NCI-H774 (cell line): Measurements from ENCODE around the gene CAMTA1.

Source experiments
- DNase-seq: peaks from one replicate; lab custom pipeline; 2025; lab: John Stamatoyannopoulos, UW

The CAMTA1 gene

GRCh38 chr1:7455796-7456721 is 670.8 kb downstream of the CAMTA1 start:
- DNase-seq, result no peak

GRCh38 chr1:7456722-7457082 is 671.4 kb downstream of the CAMTA1 start:
- no peak for DNase-seq

DNA sequence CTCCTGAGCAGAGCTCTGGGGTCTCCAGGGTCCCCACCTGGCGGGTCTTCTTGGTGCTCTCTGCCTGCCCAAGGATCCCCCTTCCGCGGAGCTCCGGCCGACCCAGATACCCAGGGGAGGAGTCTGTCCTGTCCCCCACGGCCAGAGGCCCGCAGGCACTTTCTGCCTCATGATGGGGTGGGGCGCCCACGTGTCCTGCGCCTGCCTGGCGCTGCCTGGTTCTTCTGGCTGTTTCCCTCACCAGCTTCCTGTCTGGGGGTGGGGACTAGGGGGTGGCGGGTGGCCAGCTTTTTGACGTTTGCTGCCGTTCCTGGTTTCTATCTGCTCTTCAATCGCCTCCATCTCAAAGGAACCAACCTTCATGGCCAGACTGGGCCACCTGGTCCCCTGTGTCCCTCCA is 672.6 kb downstream of the CAMTA1 start:
- no peak for DNase-seq

DNA sequence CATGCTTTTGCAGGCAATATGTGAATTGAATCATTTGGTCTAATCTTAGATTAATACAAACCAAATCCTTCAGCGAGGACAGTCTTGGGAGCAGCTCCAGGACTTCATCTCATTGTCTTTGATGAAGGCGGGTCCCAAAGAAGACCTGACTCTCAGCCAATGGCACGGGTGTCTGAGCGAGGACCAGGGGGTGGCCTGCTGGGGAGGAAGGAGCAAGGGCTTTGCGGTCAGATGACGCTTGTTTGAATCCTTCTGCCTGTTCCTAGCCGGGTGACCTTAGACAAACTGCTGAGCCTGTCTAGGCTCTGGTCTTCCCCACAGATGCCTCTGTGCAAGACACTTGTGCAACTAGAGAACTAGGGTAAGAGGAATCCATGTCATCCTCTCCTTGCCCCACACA is 673.7 kb downstream of the CAMTA1 start:
- no peak for DNase-seq

- no peak for DNase-seq
Measured at GRCh38 chr1:7459914-7460313, 674.7 kb downstream of the CAMTA1 start.

DNA sequence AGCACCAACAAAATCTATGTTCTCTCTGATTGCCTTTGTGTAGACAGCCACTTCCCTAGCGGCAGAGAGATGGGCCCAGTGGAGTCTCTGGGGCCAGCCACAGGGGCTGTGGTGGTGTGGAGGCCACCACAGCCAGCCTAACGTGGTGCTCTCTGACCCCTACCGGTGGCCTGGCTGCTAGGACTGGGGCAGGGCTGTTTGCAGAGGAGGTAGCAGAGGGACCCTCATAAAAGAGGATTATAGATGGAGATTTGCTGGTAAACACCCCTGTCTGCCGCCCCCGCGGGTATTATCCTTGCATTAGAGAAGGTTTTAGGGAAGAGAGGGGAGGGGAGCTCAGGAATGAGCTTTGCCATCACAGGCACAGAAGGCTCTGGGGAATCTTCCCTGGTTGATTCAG is 675.6 kb downstream of the CAMTA1 start:
- DNase-seq, result no peak

DNA sequence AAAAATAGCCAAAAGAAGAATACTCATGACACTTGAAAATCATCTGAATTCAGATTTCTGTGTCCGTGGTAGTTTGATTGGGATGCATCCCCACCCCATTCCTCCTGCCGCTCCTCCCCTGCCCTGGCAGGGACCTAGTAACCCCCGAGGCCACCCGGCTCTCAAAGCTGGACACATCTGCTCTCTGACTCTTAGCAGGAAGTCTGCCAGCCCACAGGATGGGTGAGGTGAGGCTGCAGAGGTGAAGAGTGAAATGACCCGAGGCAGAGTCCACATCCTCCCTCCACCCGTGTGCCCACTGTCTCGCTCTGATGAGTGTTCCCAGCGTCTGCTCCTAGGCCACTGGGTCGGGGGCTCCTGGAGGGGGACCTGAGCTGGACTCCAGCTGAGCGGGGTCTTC is 677.4 kb downstream of the CAMTA1 start:
- no peak for DNase-seq

- no peak for DNase-seq
Measured at GRCh38 chr1:7463526-7463925, 678.3 kb downstream of the CAMTA1 start.

GRCh38 chr1:7464736-7465135 is 679.5 kb downstream of the CAMTA1 start:
- no peak for DNase-seq

DNA sequence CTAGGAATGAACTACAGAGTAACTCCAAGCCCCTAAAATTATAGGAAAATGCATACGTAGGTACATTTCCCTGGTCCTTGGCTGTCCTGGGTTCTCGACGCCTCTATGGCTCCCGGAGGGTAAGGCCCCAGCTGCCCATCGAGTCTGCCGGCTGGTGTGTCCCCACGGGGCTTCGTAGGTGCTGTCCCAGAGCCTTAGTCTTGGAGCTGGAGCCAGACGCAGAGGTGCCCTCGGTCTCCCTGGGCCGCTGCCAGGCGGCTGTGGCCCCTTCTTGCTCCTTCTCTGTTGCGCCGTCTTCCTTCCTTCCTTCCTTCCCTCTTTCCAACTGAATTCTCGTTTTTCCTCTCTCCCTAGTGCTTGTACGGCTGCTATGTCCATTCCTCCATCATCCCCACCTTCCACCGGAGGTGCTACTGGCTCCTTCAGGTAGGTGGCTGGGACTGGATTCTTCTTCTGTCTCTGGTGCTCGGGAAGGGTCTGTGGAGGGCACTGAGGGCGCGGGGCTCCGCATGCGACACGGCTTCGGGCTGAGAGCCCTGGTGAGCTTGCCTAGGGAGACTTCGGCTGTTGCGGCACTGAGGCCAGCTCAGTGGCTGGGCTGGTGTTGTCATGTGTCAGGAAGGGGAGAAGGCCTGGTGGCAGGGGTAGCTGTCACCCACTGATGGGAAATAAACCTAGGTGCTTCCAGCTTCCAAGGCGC is 682.4 kb downstream of the CAMTA1 start:
- DNase-seq, result no peak

- no peak for DNase-seq
Measured at GRCh38 chr1:7468248-7468647, 683.0 kb downstream of the CAMTA1 start.

GRCh38 chr1:7469255-7469938 is 684.1 kb downstream of the CAMTA1 start:
- DNase-seq, result no peak

- DNase-seq, result no peak
Measured at GRCh38 chr1:7470904-7471638, 685.8 kb downstream of the CAMTA1 start.

GRCh38 chr1:7471836-7472235 is 686.6 kb downstream of the CAMTA1 start:
- peak; percentile 23 for DNase-seq

DNA sequence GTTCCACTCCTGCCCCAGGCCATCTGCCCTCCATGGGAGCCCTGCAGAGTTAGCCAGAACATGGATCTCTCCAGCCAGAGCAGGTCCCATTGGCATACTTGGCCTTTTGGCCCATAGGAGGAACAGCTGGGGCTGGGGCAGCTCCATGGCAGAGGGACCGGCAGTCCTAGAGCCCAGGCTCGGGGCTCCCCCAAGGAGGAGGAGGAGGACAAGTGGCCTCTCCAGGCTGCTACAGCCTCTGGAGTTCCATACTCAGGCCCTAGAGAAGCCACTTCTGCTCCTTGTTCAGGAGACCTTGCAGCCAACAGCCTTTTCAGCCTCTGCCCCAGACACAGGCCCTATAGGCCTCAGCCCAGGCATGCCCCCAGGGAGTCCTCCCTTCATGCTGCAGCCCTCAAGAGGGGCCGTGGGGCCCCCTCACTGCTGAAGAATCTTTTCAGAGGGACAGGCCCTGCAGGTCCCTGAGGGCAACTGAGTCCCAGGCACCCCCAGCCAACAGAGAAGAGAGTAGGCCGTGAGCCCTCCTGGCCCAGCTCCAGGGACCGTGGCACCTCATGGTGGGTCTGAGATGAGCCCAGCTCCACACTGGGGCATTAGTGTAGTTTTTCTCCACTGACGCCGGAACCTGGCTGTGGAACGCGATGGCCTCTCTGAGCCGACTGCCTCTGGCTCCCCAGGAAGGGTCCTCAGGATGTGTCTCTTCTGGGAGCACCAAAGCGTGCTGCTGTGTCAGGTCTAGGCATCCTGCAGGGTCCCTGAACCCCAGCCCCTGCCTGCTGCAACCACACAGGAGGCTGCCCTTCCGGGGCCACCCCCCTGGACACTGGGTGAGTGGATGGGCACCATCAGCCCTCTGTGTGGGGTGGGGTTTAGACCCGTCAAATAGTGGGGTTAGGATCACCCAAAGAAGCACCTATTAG is 688.2 kb downstream of the CAMTA1 start:
- no peak for DNase-seq

- no peak for DNase-seq
Measured at GRCh38 chr1:7474143-7474490, 688.9 kb downstream of the CAMTA1 start.

GRCh38 chr1:7474786-7475502 is 689.7 kb downstream of the CAMTA1 start:
- DNase-seq, result no peak

GRCh38 chr1:7475691-7476090 is 690.4 kb downstream of the CAMTA1 start:
- no peak for DNase-seq

- no peak for DNase-seq
Measured at GRCh38 chr1:7476402-7476801, 691.1 kb downstream of the CAMTA1 start.

- DNase-seq, result no peak
Measured at GRCh38 chr1:7476861-7477547, 691.8 kb downstream of the CAMTA1 start.
